Measurements from ENCODE around the gene ZNRF1. TPM values are rescaled to one million over a fixed set of nuclear protein-coding genes. Genes with fewer than 3 reads are reported as not detected.
A peak's percentile ranks its signal among the peaks of the same experiment; 100 is the strongest.

ZNRF1 gene
- total RNA-seq, 4 donors from 2014 or later = 18.2 to 28.3 (median 23.6) TPM

GRCh38 chr16:75086281-75086680 lies 87.5 kb downstream of the ZNRF1 start:
- Histone ChIP-seq H3K36me3 (no peaks in the 10 kb centered on the region), H3K4me1 (peaks cover 32 to 69% (median 65%) of the 10 kb centered on the region in 4 donors), H3K27me3 (no peaks in the 10 kb centered on the region), H3K4me3 (no peak overlapping the region), H3K27ac (replicated peaks in 1 of 4) (peak overlapping the region; percentile 76 to 84 (median 78)), H3K9me3 (no peaks in the 10 kb centered on the region)
- DNase-seq (ENCODE audit: extremely low spot score) = no peak
- TF ChIP-seq POLR2A (IDR thresholded peaks at IDR 0.05; ENCODE audit: low read depth) (no peak), POLR2AphosphoS5 (IDR thresholded peaks at IDR 0.05) (peak in 1 of 2 donors; percentile 34)
- 56% methylated on average over 1 of the region's 1 CpG for WGBS
- intact Hi-C loops (cut with DNase I) = no loop called here

- peak overlapping the region in 1 of 4 donors; percentile 18 for H3K4me3 ChIP-seq
- peak overlapping the region; percentile 76 to 84 (median 78) for H3K27ac ChIP-seq (replicated peaks in 1 of 4)
- TF ChIP-seq POLR2AphosphoS5 (IDR thresholded peaks at IDR 0.05) = no peak
- no peak for TF ChIP-seq EP300 (IDR thresholded peaks at IDR 0.05)
- no peak for TF ChIP-seq CTCF (IDR thresholded peaks at IDR 0.05)
- intact Hi-C loops (cut with DNase I) = no loop called here
- 66% methylated on average over 10 of the region's 10 CpGs for WGBS
- H3K4me1 ChIP-seq = peaks cover 29 to 72% (median 63%) of the 10 kb centered on the region in 4 donors
- H3K36me3 ChIP-seq = no peaks in the 10 kb centered on the region
- H3K9me3 ChIP-seq = no peaks in the 10 kb centered on the region
- no peaks in the 10 kb centered on the region for H3K27me3 ChIP-seq
- DNase-seq (ENCODE audit: extremely low spot score) = no peak
Measured at GRCh38 chr16:75086688-75087374, 88.0 kb downstream of the ZNRF1 start.

- WGBS = 7% methylated on average over 5 of the region's 10 CpGs
- H3K4me3 ChIP-seq = peak overlapping the region; percentile 18 to 43 (median 28)
- peaks cover 29 to 73% (median 63%) of the 10 kb centered on the region in 4 donors for H3K4me1 ChIP-seq
- no peaks in the 10 kb centered on the region for H3K27me3 ChIP-seq
- peak; percentile 75 to 78 for TF ChIP-seq POLR2AphosphoS5 (IDR thresholded peaks at IDR 0.05)
- TF ChIP-seq CTCF (IDR thresholded peaks at IDR 0.05) = peak in 1 of 3 experiments; percentile 2
- TF ChIP-seq EP300 (IDR thresholded peaks at IDR 0.05) = no peak
- H3K27ac ChIP-seq (replicated peaks in 1 of 4) = peak overlapping the region; percentile 76 to 84 (median 78)
- no peaks in the 10 kb centered on the region for H3K36me3 ChIP-seq
- no peak for DNase-seq (ENCODE audit: extremely low spot score)
- intact Hi-C loops (cut with DNase I) = no loop called here
- no peaks in the 10 kb centered on the region for H3K9me3 ChIP-seq
Measured at GRCh38 chr16:75087375-75087979, 88.7 kb downstream of the ZNRF1 start.

- TF ChIP-seq CTCF (IDR thresholded peaks at IDR 0.05) = no peak
- no peak for TF ChIP-seq EP300 (IDR thresholded peaks at IDR 0.05)
- TF ChIP-seq POLR2A (IDR thresholded peaks at IDR 0.05; ENCODE audit: low read depth) = no peak
- no peak for TF ChIP-seq POLR2AphosphoS5 (IDR thresholded peaks at IDR 0.05)
- DNase-seq (ENCODE audit: extremely low spot score) = no peak
- Histone ChIP-seq H3K36me3 (no peaks in the 10 kb centered on the region), H3K9me3 (no peaks in the 10 kb centered on the region), H3K27ac (replicated peaks in 1 of 4) (peak overlapping the region; percentile 76 to 84 (median 78)), H3K4me3 (peak overlapping the region in 1 of 4 donors; percentile 30), H3K4me1 (peaks cover 29 to 75% (median 59%) of the 10 kb centered on the region in 4 donors), H3K27me3 (no peaks in the 10 kb centered on the region)
- intact Hi-C loops (cut with DNase I) = no loop called here
- WGBS = 41% methylated on average over 3 of the region's 3 CpGs
Measured at GRCh38 chr16:75088216-75088615, 89.4 kb downstream of the ZNRF1 start.

GRCh38 chr16:75088934-75089333 lies 90.1 kb downstream of the ZNRF1 start:
- no peak overlapping the region for H3K4me3 ChIP-seq
- no peaks in the 10 kb centered on the region for H3K9me3 ChIP-seq
- peak overlapping the region in 1 of 4 donors; percentile 84 for H3K27ac ChIP-seq (replicated peaks in 1 of 4)
- WGBS = 84% methylated on average over 8 of the region's 8 CpGs
- no peak for DNase-seq (ENCODE audit: extremely low spot score)
- H3K27me3 ChIP-seq = no peaks in the 10 kb centered on the region
- intact Hi-C loops (cut with DNase I) = no loop called here
- H3K36me3 ChIP-seq = peaks cover 0 to 5% (median 0%) of the 10 kb centered on the region in 4 donors
- TF ChIP-seq POLR2AphosphoS5 (IDR thresholded peaks at IDR 0.05) (no peak), POLR2A (IDR thresholded peaks at IDR 0.05; ENCODE audit: low read depth) (no peak), EP300 (IDR thresholded peaks at IDR 0.05) (no peak), CTCF (IDR thresholded peaks at IDR 0.05) (no peak)
- H3K4me1 ChIP-seq = peaks cover 29 to 69% (median 52%) of the 10 kb centered on the region in 4 donors
